WTC11 (cell line): Measurements from ENCODE around the gene TMEM250.

Source experiments
- ATF1 ChIP-seq: sonication (generic); formaldehyde crosslinking; IDR thresholded peaks from 2 replicates; pipeline ENCODE4 v1.8.1; 2023; ENCODE audit warnings: mild to moderate bottlenecking, moderate library complexity, missing genetic modification reagents
- CREM ChIP-seq: sonication (generic); formaldehyde crosslinking; IDR thresholded peaks from 2 replicates; pipeline ENCODE4 v1.8.1; 2022; ENCODE audit warnings: mild to moderate bottlenecking, missing genetic modification reagents, moderate library complexity
- SMAD4 ChIP-seq: sonication (generic); formaldehyde crosslinking; IDR thresholded peaks from 2 replicates; pipeline ENCODE4 v1.8.0; 2022; ENCODE audit warnings: mild to moderate bottlenecking, missing genetic modification reagents
- TF ChIP-seq, protein P1 (sequence below): sonication (generic); formaldehyde crosslinking; conservative IDR thresholded peaks from 2 replicates; pipeline ENCODE4 v1.8.1; 2023; ENCODE audit warnings: mild to moderate bottlenecking, low read depth, missing genetic modification reagents, moderate library complexity
- TF ChIP-seq, protein P2 (sequence below): sonication (generic); formaldehyde crosslinking; IDR thresholded peaks from 2 replicates; pipeline ENCODE4 v1.8.1; 2022; ENCODE audit warnings: mild to moderate bottlenecking, moderate library complexity, missing genetic modification reagents
- TF ChIP-seq, protein P3 (sequence below): fragments of 200-600 bp; IDR thresholded peaks from 2 replicates; pipeline ENCODE4 v1.8.0; 2022; ENCODE audit warnings: antibody characterized with exemption
- TF ChIP-seq, protein P4 (sequence below): sonication (generic); formaldehyde crosslinking; IDR thresholded peaks from 2 replicates; pipeline ENCODE4 v1.8.0; 2022; ENCODE audit warnings: mild to moderate bottlenecking, missing genetic modification reagents

DNA sequence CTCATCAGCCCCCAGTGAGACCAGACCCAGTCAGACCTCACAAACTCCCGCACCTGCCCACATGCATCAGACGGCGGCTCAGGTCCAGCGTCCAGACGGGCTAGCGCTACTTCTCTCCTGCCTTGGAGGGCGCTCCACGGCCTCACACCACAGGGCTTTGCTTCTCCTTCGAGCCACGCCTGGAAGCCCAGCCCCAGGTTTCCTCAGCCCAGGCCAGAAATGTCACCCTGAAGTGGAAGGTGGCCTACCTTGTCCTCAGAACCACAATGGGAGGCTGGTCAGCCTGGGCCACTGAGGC lies 26.4 kb downstream of the TMEM250 start:
- TF ChIP-seq, protein P1, sequence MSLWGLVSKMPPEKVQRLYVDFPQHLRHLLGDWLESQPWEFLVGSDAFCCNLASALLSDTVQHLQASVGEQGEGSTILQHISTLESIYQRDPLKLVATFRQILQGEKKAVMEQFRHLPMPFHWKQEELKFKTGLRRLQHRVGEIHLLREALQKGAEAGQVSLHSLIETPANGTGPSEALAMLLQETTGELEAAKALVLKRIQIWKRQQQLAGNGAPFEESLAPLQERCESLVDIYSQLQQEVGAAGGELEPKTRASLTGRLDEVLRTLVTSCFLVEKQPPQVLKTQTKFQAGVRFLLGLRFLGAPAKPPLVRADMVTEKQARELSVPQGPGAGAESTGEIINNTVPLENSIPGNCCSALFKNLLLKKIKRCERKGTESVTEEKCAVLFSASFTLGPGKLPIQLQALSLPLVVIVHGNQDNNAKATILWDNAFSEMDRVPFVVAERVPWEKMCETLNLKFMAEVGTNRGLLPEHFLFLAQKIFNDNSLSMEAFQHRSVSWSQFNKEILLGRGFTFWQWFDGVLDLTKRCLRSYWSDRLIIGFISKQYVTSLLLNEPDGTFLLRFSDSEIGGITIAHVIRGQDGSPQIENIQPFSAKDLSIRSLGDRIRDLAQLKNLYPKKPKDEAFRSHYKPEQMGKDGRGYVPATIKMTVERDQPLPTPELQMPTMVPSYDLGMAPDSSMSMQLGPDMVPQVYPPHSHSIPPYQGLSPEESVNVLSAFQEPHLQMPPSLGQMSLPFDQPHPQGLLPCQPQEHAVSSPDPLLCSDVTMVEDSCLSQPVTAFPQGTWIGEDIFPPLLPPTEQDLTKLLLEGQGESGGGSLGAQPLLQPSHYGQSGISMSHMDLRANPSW (CRISPR knock-in tag): no peak
- TF ChIP-seq, protein P2, sequence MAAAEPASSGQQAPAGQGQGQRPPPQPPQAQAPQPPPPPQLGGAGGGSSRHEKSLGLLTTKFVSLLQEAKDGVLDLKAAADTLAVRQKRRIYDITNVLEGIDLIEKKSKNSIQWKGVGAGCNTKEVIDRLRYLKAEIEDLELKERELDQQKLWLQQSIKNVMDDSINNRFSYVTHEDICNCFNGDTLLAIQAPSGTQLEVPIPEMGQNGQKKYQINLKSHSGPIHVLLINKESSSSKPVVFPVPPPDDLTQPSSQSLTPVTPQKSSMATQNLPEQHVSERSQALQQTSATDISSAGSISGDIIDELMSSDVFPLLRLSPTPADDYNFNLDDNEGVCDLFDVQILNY (CRISPR knock-in tag): no peak
- TF ChIP-seq, protein P3, sequence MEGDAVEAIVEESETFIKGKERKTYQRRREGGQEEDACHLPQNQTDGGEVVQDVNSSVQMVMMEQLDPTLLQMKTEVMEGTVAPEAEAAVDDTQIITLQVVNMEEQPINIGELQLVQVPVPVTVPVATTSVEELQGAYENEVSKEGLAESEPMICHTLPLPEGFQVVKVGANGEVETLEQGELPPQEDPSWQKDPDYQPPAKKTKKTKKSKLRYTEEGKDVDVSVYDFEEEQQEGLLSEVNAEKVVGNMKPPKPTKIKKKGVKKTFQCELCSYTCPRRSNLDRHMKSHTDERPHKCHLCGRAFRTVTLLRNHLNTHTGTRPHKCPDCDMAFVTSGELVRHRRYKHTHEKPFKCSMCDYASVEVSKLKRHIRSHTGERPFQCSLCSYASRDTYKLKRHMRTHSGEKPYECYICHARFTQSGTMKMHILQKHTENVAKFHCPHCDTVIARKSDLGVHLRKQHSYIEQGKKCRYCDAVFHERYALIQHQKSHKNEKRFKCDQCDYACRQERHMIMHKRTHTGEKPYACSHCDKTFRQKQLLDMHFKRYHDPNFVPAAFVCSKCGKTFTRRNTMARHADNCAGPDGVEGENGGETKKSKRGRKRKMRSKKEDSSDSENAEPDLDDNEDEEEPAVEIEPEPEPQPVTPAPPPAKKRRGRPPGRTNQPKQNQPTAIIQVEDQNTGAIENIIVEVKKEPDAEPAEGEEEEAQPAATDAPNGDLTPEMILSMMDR: no peak
- TF ChIP-seq, protein P4, sequence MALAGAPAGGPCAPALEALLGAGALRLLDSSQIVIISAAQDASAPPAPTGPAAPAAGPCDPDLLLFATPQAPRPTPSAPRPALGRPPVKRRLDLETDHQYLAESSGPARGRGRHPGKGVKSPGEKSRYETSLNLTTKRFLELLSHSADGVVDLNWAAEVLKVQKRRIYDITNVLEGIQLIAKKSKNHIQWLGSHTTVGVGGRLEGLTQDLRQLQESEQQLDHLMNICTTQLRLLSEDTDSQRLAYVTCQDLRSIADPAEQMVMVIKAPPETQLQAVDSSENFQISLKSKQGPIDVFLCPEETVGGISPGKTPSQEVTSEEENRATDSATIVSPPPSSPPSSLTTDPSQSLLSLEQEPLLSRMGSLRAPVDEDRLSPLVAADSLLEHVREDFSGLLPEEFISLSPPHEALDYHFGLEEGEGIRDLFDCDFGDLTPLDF (CRISPR knock-in tag): no peak
- TF ChIP-seq ATF1 (CRISPR knock-in tag) (no peak), CREM (CRISPR knock-in tag) (no peak), SMAD4 (no peak)
